Epithelial cell of prostate (primary cell): ENCODE measurements around the gene ANKRD53.
"Not testable (repeated sequence)": the region's sequence is repeated elsewhere in the genome, so short reads cannot be mapped to it uniquely, and the experiment has no call there.

Experiments used
- DNase-seq: peaks from one replicate; pipeline ENCODE4 v3.0.0-alpha.2; 2011; ENCODE audit warnings: low read depth, low spot score
- H3K27ac ChIP-seq: fragments of 450-650 bp; 2 replicates; pipeline ENCODE4 v1.5.1; 2017; ENCODE audit warnings: mild to moderate bottlenecking

ANKRD53 gene

GRCh38 chr2:71005271-71006202 lies 27.1 kb downstream of the ANKRD53 start:
- DNase-seq, result no peak
- no peak overlapping the region for H3K27ac ChIP-seq

- no peak for DNase-seq
- H3K27ac ChIP-seq, result no peak overlapping the region
These were observed 27.9 kb downstream of the ANKRD53 start for GRCh38 chr2:71006323-71006722.

GRCh38 chr2:71006955-71007799 lies 28.7 kb downstream of the ANKRD53 start:
- no peak overlapping the region for H3K27ac ChIP-seq
- no peak for DNase-seq

- no peak overlapping the region for H3K27ac ChIP-seq
- no peak for DNase-seq
These were observed 29.9 kb downstream of the ANKRD53 start for GRCh38 chr2:71008342-71008741.

- DNase-seq, H3K27ac ChIP-seq: not testable (repeated sequence)
These were observed 33.4 kb downstream of the ANKRD53 start for GRCh38 chr2:71011786-71012185.

- no peak for DNase-seq
- no peak overlapping the region for H3K27ac ChIP-seq
These were observed 40.2 kb downstream of the ANKRD53 start for GRCh38 chr2:71018625-71019024.

- not testable (repeated sequence) for DNase-seq, H3K27ac ChIP-seq
These were observed 41.6 kb downstream of the ANKRD53 start for GRCh38 chr2:71019989-71020388.

GRCh38 chr2:71021394-71021793 lies 43.0 kb downstream of the ANKRD53 start:
- not testable (repeated sequence) for H3K27ac ChIP-seq, DNase-seq

- H3K27ac ChIP-seq, result peak overlapping the region; percentile 45
- DNase-seq, result peak; percentile 66
These were observed 45.3 kb downstream of the ANKRD53 start for GRCh38 chr2:71023553-71024243.
